MV-4-11 (cell line): ENCODE measurements around the gene MT1HL1.

Experiments used
- DNase-seq: peaks from one replicate; lab custom pipeline; 2025; lab: John Stamatoyannopoulos, UW

The MT1HL1 gene

GRCh38 chr1:237004116-237004515, at the start of gene MT1HL1:
Gene MT1HL1, minus strand, starts transcription at chr1:237004441. Its CDS starts 69 bp downstream, at chr1:237004372.
- no peak for DNase-seq

- DNase-seq, result no peak
These were observed 46.7 kb upstream of the MT1HL1 start for GRCh38 chr1:237050915-237051314.

- no peak for DNase-seq
These were observed 45.9 kb upstream of the MT1HL1 start for GRCh38 chr1:237050185-237050584.

GRCh38 chr1:237048803-237049202, 44.6 kb upstream of the MT1HL1 start:
- no peak for DNase-seq

GRCh38 chr1:237045278-237046016, 41.2 kb upstream of the MT1HL1 start:
- DNase-seq, result no peak

- DNase-seq, result no peak
These were observed 39.8 kb upstream of the MT1HL1 start for GRCh38 chr1:237043846-237044636.

- no peak for DNase-seq
These were observed 38.8 kb upstream of the MT1HL1 start for GRCh38 chr1:237042892-237043576.

GRCh38 chr1:237042526-237042891, 38.3 kb upstream of the MT1HL1 start:
- no peak for DNase-seq

- DNase-seq, result no peak
These were observed 37.7 kb upstream of the MT1HL1 start, which contains the start of gene RYR2 for GRCh38 chr1:237041795-237042525. Gene RYR2, plus strand, starts transcription at chr1:237042184. Its CDS starts 338 bp downstream, at chr1:237042522.

- DNase-seq, result no peak
These were observed 37.2 kb upstream of the MT1HL1 start for GRCh38 chr1:237041461-237041794.

GRCh38 chr1:237040823-237041222, 36.6 kb upstream of the MT1HL1 start:
- DNase-seq, result no peak

- DNase-seq, result no peak
These were observed 34.0 kb upstream of the MT1HL1 start for GRCh38 chr1:237038211-237038610.

GRCh38 chr1:237035759-237036158, 31.5 kb upstream of the MT1HL1 start:
- no peak for DNase-seq

- DNase-seq, result no peak
These were observed 29.6 kb upstream of the MT1HL1 start for GRCh38 chr1:237033804-237034203.

GRCh38 chr1:237033061-237033460, 28.8 kb upstream of the MT1HL1 start:
- DNase-seq, result no peak

GRCh38 chr1:237032029-237032428, 27.8 kb upstream of the MT1HL1 start:
- no peak for DNase-seq

- DNase-seq, result no peak
These were observed 27.2 kb upstream of the MT1HL1 start for GRCh38 chr1:237031480-237031879.

- no peak for DNase-seq
These were observed 25.8 kb upstream of the MT1HL1 start for GRCh38 chr1:237029850-237030535.

- no peak for DNase-seq
These were observed 25.0 kb upstream of the MT1HL1 start for GRCh38 chr1:237029240-237029639.

- DNase-seq, result no peak
These were observed 21.3 kb upstream of the MT1HL1 start for GRCh38 chr1:237025358-237026074.

- DNase-seq, result no peak
These were observed 14.7 kb upstream of the MT1HL1 start for GRCh38 chr1:237018896-237019295.
